HepG2 (cell line): ENCODE results near the gene CDA. TPM values are rescaled to one million over a fixed set of nuclear protein-coding genes. Genes with fewer than 3 reads are reported as not detected.

Experiments
- ATAC-seq: fragments of 200-7000 bp; cut with Tn5 transposase; 3 replicates; pipeline ENCODE4 v1.9.1; 2020; ENCODE audit warnings: mild to moderate bottlenecking, moderate library complexity
- BruUV-seq: library from RNA; stranded (reverse); fragments of 400-500 nt; replicated peaks from 2 replicates; lab custom pipeline; 2021; lab: Mats Ljungman, UMichigan
- CTCF ChIA-PET: fragments of 300-600 bp; formaldehyde crosslinking; extraction: SDS; loops from one replicate; lab custom pipeline; 2021; ENCODE audit warnings: low total read pairs, inconsistent platforms, low intra/inter-chr PET ratio; lab: Yijun Ruan, JAX
- POLR2A ChIA-PET: fragments of 350-600 bp; sonication (Branson Sonifier 250); formaldehyde crosslinking; loops from one replicate; lab custom pipeline; 2020; ENCODE audit warnings: antibody characterized with exemption, inconsistent platforms; lab: Yijun Ruan, JAX
- DNase-seq: peaks from one replicate; pipeline ENCODE4 v3.0.0-alpha.2; 2015; ENCODE audit warnings: low spot score
- FAIRE-seq: peaks from 3 replicates; lab custom pipeline; 2011; peaks lifted over from hg19 to GRCh38; lab: Jason Lieb, UNC
- H2AFZ ChIP-seq: one replicate; pipeline ENCODE4 v1.6.1; 2011; ENCODE audit warnings: low read length, inconsistent platforms
- H3K27ac ChIP-seq: fragments of 300-600 bp; 3 replicates; pipeline ENCODE4 v1.8.0; 2011; ENCODE audit warnings: mixed run types, mild to moderate bottlenecking, mixed read lengths, low read length, inconsistent platforms; ENCODE audit not compliant: insufficient read depth; ENCODE audit errors: extremely low read length
- H3K27me3 ChIP-seq, 2 experiments: fragments of 200-600 bp in 1 of 2; 2 replicates in 1 of 2; 3 replicates in 1 of 2; pipeline versions ENCODE4 v1.6.0 to v1.8.0; 2011; ENCODE audit warnings: low read length in 2 of 2, mild to moderate bottlenecking in 2 of 2, moderate library complexity in 2 of 2, inconsistent platforms in 1 of 2; ENCODE audit not compliant: insufficient read depth in 2 of 2, control insufficient read depth in 1 of 2
- H3K36me3 ChIP-seq, 2 experiments: fragments of 200-600 bp in 1 of 2; replicated peaks in 1 of 2; 2 replicates in 1 of 2; 3 replicates in 1 of 2; pipeline versions ENCODE4 v1.5.1 to v1.8.0; 2011; ENCODE audit warnings: low read length in 2 of 2, inconsistent platforms in 1 of 2; ENCODE audit not compliant: insufficient read depth in 2 of 2, control insufficient read depth in 1 of 2
- H3K4me1 ChIP-seq: 2 replicates; pipeline ENCODE4 v1.5.1; 2012; ENCODE audit warnings: low read length, inconsistent platforms; ENCODE audit not compliant: insufficient read depth
- H3K4me2 ChIP-seq: 2 replicates; pipeline ENCODE4 v1.6.0; 2011; ENCODE audit warnings: low read depth, low read length, inconsistent platforms
- H3K4me3 ChIP-seq, 3 experiments: fragments of 200-600 bp in 1 of 3; sonication (generic), shearing (Covaris generic) in 1 of 3; replicated peaks in 1 of 3; 2 replicates each; pipeline ENCODE4 v1.5.1; 2011 to 2016; ENCODE audit warnings: low read length in 3 of 3, inconsistent platforms in 2 of 3, low read depth in 2 of 3, mild to moderate bottlenecking in 2 of 3, control low read depth in 1 of 3, mixed read lengths in 1 of 3; ENCODE audit not compliant: insufficient read depth in 1 of 3
- H3K79me2 ChIP-seq: one replicate; pipeline ENCODE4 v1.6.1; 2011; ENCODE audit warnings: low read length, inconsistent platforms; ENCODE audit not compliant: insufficient read depth
- H3K9ac ChIP-seq: 2 replicates; pipeline ENCODE4 v1.6.0; 2011; ENCODE audit warnings: mild to moderate bottlenecking, low read depth, low read length, inconsistent platforms; ENCODE audit not compliant: insufficient read depth
- H3K9me3 ChIP-seq: 2 replicates; pipeline ENCODE4 v1.5.1; 2012; ENCODE audit warnings: mild to moderate bottlenecking, low read length
- H4K20me1 ChIP-seq: 2 replicates; pipeline ENCODE4 v1.6.0; 2011; ENCODE audit warnings: inconsistent platforms, mild to moderate bottlenecking, low read length, moderate library complexity; ENCODE audit not compliant: insufficient read depth
- ARHGAP35 ChIP-seq: sonication (generic); formaldehyde crosslinking; IDR thresholded peaks from 2 replicates; pipeline ENCODE4 v1.9.0; 2022; ENCODE audit warnings: mild to moderate bottlenecking, inconsistent platforms, moderate library complexity, missing genetic modification reagents, borderline replicate concordance
- CENPX ChIP-seq: sonication (generic); formaldehyde crosslinking; IDR thresholded peaks from 2 replicates; pipeline ENCODE4 v1.9.0; 2021; ENCODE audit warnings: mild to moderate bottlenecking, missing genetic modification reagents, moderate library complexity
- DNMT1 ChIP-seq: sonication (generic); formaldehyde crosslinking; IDR thresholded peaks from 2 replicates; pipeline ENCODE4 v1.5.1; 2020; ENCODE audit warnings: mild to moderate bottlenecking, missing genetic modification reagents
- GTF2F1 ChIP-seq: fragments of 150-350 bp; IDR thresholded peaks from 2 replicates; pipeline ENCODE4 v1.6.1; 2014; ENCODE audit warnings: low read length
- HNF4A ChIP-seq: sonication (generic); formaldehyde crosslinking; IDR thresholded peaks from 2 replicates; pipeline ENCODE4 v1.4.0; 2020; ENCODE audit warnings: missing genetic modification reagents
- HOXA7 ChIP-seq: sonication (generic); formaldehyde crosslinking; IDR thresholded peaks from 2 replicates; pipeline ENCODE4 v1.8.1; 2022; ENCODE audit warnings: mild to moderate bottlenecking, missing genetic modification reagents, moderate library complexity
- IRF2 ChIP-seq: IDR thresholded peaks from 2 replicates; pipeline ENCODE4 v1.6.1; 2018; ENCODE audit warnings: missing genetic modification reagents, missing compliant biosample characterization
- IRX3 ChIP-seq: sonication (generic); formaldehyde crosslinking; IDR thresholded peaks from 2 replicates; pipeline ENCODE4 v1.8.1; 2023; ENCODE audit warnings: mild to moderate bottlenecking, low read depth, missing genetic modification reagents, borderline replicate concordance
- KAT2B ChIP-seq: fragments of 150-350 bp; IDR thresholded peaks from 2 replicates; pipeline ENCODE4 v1.6.1; 2014; ENCODE audit warnings: low read depth, low read length, borderline replicate concordance
- KLF16 ChIP-seq, 2 experiments: sonication (generic) in 1 of 2; formaldehyde crosslinking in 1 of 2; IDR thresholded peaks; 2 replicates each; pipeline versions ENCODE4 v1.6.1 to v1.8.0; 2016 to 2023; ENCODE audit warnings: missing genetic modification reagents in 2 of 2, missing compliant biosample characterization in 1 of 2
- KMT2B ChIP-seq: IDR thresholded peaks from 2 replicates; pipeline ENCODE4 v1.6.1; 2016; ENCODE audit warnings: missing genetic modification reagents, missing compliant biosample characterization
- MED8 ChIP-seq: sonication (generic); formaldehyde crosslinking; IDR thresholded peaks from 2 replicates; pipeline ENCODE4 v1.8.1; 2023; ENCODE audit warnings: mild to moderate bottlenecking, missing genetic modification reagents; ENCODE audit not compliant: insufficient replicate concordance
- NCOA5 ChIP-seq: sonication (generic); formaldehyde crosslinking; IDR thresholded peaks from 2 replicates; pipeline ENCODE4 v1.4.0; 2020; ENCODE audit warnings: missing genetic modification reagents
- NFRKB ChIP-seq: fragments of 450-650 bp; IDR thresholded peaks from 2 replicates; pipeline ENCODE4 v1.6.1; 2017
- REL ChIP-seq: sonication (generic); formaldehyde crosslinking; conservative IDR thresholded peaks from 2 replicates; pipeline ENCODE4 v1.8.0; 2022; ENCODE audit warnings: mild to moderate bottlenecking, missing genetic modification reagents, moderate library complexity
- SNAI1 ChIP-seq: sonication (generic); formaldehyde crosslinking; IDR thresholded peaks from 2 replicates; pipeline ENCODE4 v1.5.0; 2020; ENCODE audit warnings: mild to moderate bottlenecking, missing genetic modification reagents, borderline replicate concordance
- SP4 ChIP-seq: sonication (generic); formaldehyde crosslinking; IDR thresholded peaks from 2 replicates; pipeline ENCODE4 v1.8.1; 2023; ENCODE audit warnings: mild to moderate bottlenecking, missing genetic modification reagents
- ZNF776 ChIP-seq: sonication (generic); formaldehyde crosslinking; IDR thresholded peaks from 2 replicates; pipeline ENCODE4 v1.4.0; 2020; ENCODE audit warnings: mild to moderate bottlenecking, missing genetic modification reagents
- ZSCAN25 ChIP-seq: sonication (generic); formaldehyde crosslinking; IDR thresholded peaks from 2 replicates; pipeline ENCODE4 v1.8.0; 2022; ENCODE audit warnings: mild to moderate bottlenecking, missing genetic modification reagents
- WGBS: methylation state at CpG from one replicate; pipeline ENCODE4 v1.1.6; 2017; ENCODE audit warnings: low lambda C conversion rate; 5-methylcytosine and 5-hydroxymethylcytosine counted together
- in situ Hi-C: cut with HindIII; loops from 2 replicates; pipeline ENCODE4 v1.10.0; 2017; ENCODE audit warnings: low pct_unique_long_range_greater_than_20kb; ENCODE audit not compliant: extremely low pct_ligation_motif_present
- intact Hi-C: fragments of 100-400 bp; cut with micrococcal nuclease; formaldehyde crosslinking; loops from one replicate; pipeline ENCODE4 v1.10.0; 2022; ENCODE audit not compliant: unreplicated experiment
- polyA plus RNA-seq, 8 experiments: library from polyadenylated mRNA; depleted of rRNA in 3 of 8; stranded (reverse) in 7 of 8; unstranded in 1 of 8; fragments of >200 nt; fragmentation: Illumina TruSeq in 4 of 8; extraction: Trizol in 4 of 8; gene quantifications; 2 replicates each; pipeline versions ENCODE4 v1.2.1 to v1.2.3, GENCODE V29; 2011 to 2016; ENCODE audit warnings: low read depth in 4 of 8, missing spikeins in 1 of 8, mixed read lengths in 1 of 8; ENCODE audit not compliant: insufficient read depth in 1 of 8
- total RNA-seq, 5 experiments: library from RNA; depleted of rRNA; stranded (reverse); fragments of >200 nt; fragmentation: Illumina TruSeq; extraction: Trizol; gene quantifications; 2 replicates each; pipeline ENCODE4 v1.2.3, GENCODE V29; 2016; ENCODE audit warnings: low read depth in 1 of 5
- TF ChIP-seq, protein P1 (sequence below): sonication (generic); formaldehyde crosslinking; IDR thresholded peaks from 2 replicates; pipeline ENCODE4 v1.4.0; 2020; ENCODE audit warnings: missing genetic modification reagents
- TF ChIP-seq, protein P2 (sequence below): sonication (generic); formaldehyde crosslinking; conservative IDR thresholded peaks from 2 replicates; pipeline ENCODE4 v1.5.0; 2020; ENCODE audit warnings: missing genetic modification reagents
- TF ChIP-seq, protein P3 (sequence below): sonication (generic); formaldehyde crosslinking; IDR thresholded peaks from 2 replicates; pipeline ENCODE4 v1.4.0; 2020; ENCODE audit warnings: low read depth, mild to moderate bottlenecking, missing genetic modification reagents

CDA gene
- total and polyA plus RNA-seq, 2 of the 13 experiments (the other 11 are each of a cell fraction or from before 2014, with no cell fraction given) = 0.66 to 2.1 TPM

DNA sequence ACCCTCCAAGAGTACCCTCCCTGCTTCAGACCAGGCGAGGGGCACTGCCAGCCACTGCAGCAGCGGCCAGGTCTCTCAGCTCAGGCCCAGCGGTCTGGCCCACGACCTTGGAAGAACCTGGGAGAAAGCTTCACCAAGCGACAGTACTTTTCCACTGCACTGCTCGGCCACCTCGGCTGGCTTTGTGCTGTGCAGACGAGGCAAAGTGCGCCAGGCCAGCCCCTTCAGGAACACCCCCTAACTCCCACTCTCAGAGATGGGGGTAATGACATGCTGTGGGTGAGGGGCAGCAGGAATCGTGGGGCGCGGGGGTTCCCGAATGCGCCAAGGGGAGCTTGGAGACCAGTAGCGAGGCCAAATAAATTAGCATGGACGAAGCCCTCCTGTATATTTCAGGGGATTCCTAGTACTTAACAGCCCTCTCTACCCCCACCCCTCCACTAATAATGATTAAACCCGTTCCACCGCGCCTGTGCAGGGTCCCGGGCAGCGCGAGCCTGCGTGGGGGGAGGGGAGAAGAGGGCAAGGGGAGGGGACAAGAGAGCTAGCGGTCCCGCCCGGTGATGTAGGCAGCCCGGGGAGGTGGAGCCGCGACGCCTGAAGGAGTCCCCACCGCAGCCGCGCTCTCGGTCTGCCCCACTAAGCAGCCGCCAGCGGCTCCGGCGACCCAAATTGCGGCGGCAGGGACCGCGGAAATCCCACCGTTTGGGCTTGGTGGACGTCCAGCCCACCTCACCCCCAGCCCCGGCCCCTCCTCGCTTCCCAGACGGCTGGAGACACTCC is 36.8 kb upstream of the CDA start, which contains the start of gene FAM43B:
FAM43B (plus strand) TSS at position 629 of the 783 bp plus-strand sequence. CDS start 401 bp downstream, outside the sequence.
- ChIA-PET POLR2A (interaction anchor here (0.6 to 2.6 kb wide), 21 partner anchors 9 to 626 kb away, joined by 3 to 45 read pairs (median 4); partner anchors contain the start of genes CDA, DDOST, MUL1 and PINK1), CTCF (no interaction called here)
- Histone ChIP-seq H2AFZ (no peak within 1 kb of the TSS), H3K4me2 (peak within 1 kb of the TSS; percentile 89), H3K9ac (peak within 1 kb of the TSS; percentile 87), H3K36me3 (no peaks in the 10 kb centered on the region), H3K79me2 (no peaks in the 10 kb centered on the region), H3K9me3 (no peaks in the 10 kb centered on the region), H3K27ac (peak within 1 kb of the TSS; percentile 95), H3K4me1 (peaks cover 34% of the 10 kb centered on the region), H3K4me3 (peak within 1 kb of the TSS; percentile 57 to 81 (median 75)), H3K27me3 (no peaks in the 10 kb centered on the region), H4K20me1 (no peaks in the 10 kb centered on the region; the same call in 1 of the 2 replicates)
- no TSS peak for BruUV-seq
- intact Hi-C loops (loop anchor here (2.0 kb wide), 1 partner anchor 29 kb away; no protein-coding TSS in a partner anchor), in situ Hi-C loops (no loop called here)
- peak; percentile 93 for ATAC-seq
- FAIRE-seq = peak; percentile 81
- 0% methylated on average over 17 of the region's 47 CpGs for WGBS
- peak; percentile 88 for DNase-seq
- TF ChIP-seq GTF2F1 = no peak
- peak; percentile 28; the same call in 1 of the 2 replicates for TF ChIP-seq IRF2 (CRISPR knock-in tag)
- no peak for TF ChIP-seq ARHGAP35 (CRISPR knock-in tag)
- TF ChIP-seq, protein P1, sequence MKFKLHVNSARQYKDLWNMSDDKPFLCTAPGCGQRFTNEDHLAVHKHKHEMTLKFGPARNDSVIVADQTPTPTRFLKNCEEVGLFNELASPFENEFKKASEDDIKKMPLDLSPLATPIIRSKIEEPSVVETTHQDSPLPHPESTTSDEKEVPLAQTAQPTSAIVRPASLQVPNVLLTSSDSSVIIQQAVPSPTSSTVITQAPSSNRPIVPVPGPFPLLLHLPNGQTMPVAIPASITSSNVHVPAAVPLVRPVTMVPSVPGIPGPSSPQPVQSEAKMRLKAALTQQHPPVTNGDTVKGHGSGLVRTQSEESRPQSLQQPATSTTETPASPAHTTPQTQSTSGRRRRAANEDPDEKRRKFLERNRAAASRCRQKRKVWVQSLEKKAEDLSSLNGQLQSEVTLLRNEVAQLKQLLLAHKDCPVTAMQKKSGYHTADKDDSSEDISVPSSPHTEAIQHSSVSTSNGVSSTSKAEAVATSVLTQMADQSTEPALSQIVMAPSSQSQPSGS = no peak
- TF ChIP-seq KMT2B (CRISPR knock-in tag) = peak; percentile 40; the same call in 1 of the 2 replicates
- TF ChIP-seq DNMT1 (CRISPR knock-in tag) = no peak
- TF ChIP-seq IRX3 (CRISPR knock-in tag) = peak; percentile 72; the same call in 1 of the 2 replicates
- no peak for TF ChIP-seq HOXA7 (CRISPR knock-in tag)
- TF ChIP-seq KAT2B = no peak
- peak; percentile 90 for TF ChIP-seq ZSCAN25 (CRISPR knock-in tag)
- TF ChIP-seq MED8 (CRISPR knock-in tag) = peak; percentile 59
- TF ChIP-seq, protein P2, sequence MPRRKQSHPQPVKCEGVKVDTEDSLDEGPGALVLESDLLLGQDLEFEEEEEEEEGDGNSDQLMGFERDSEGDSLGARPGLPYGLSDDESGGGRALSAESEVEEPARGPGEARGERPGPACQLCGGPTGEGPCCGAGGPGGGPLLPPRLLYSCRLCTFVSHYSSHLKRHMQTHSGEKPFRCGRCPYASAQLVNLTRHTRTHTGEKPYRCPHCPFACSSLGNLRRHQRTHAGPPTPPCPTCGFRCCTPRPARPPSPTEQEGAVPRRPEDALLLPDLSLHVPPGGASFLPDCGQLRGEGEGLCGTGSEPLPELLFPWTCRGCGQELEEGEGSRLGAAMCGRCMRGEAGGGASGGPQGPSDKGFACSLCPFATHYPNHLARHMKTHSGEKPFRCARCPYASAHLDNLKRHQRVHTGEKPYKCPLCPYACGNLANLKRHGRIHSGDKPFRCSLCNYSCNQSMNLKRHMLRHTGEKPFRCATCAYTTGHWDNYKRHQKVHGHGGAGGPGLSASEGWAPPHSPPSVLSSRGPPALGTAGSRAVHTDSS (CRISPR knock-in tag) = no peak
- peak; percentile 42 for TF ChIP-seq HNF4A (CRISPR knock-in tag)
- no peak for TF ChIP-seq NCOA5 (CRISPR knock-in tag)
- TF ChIP-seq SP4 (CRISPR knock-in tag) = peak; percentile 64
- no peak for TF ChIP-seq REL (CRISPR knock-in tag)
- peak; percentile 93; the same call in 1 of the 2 replicates for TF ChIP-seq SNAI1 (CRISPR knock-in tag)
- peak in 1 of 2 experiments; percentile 32; a peak in 1 of 4 replicates for TF ChIP-seq KLF16 (CRISPR knock-in tag; IDR thresholded peaks at IDR 0.05)
- TF ChIP-seq CENPX (CRISPR knock-in tag) = no peak
- TF ChIP-seq ZNF776 (CRISPR knock-in tag) = 0 out of 2 replicates have a peak, but pooled peaks have one; percentile 80
- TF ChIP-seq, protein P3, sequence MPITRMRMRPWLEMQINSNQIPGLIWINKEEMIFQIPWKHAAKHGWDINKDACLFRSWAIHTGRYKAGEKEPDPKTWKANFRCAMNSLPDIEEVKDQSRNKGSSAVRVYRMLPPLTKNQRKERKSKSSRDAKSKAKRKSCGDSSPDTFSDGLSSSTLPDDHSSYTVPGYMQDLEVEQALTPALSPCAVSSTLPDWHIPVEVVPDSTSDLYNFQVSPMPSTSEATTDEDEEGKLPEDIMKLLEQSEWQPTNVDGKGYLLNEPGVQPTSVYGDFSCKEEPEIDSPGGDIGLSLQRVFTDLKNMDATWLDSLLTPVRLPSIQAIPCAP (CRISPR knock-in tag) = no peak
- no peak for TF ChIP-seq NFRKB
